ENCODE data around the gene FGF23.

DNA sequence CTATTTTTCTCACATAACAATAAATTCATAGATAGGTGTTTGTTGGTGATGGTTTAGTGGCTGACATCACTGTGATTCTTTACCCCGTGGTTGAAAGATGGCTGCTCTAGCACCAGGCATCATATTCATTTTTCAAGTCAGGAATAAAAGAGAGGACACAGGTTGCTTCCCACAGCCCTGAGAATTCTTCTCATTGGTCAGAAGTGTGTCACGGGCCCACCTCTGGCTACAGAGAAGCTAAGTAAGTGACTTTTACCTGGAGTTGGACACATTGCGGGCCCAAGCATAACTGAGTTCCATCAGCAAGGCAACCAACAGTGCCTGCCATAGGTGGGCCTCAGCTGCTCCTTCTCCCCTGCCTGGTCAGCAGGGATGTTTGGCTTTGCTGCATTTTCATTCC is 27.6 kb upstream of the FGF23 start:
- TF ChIP-seq POLR2A (IDR thresholded peaks at IDR 0.05) = no peak
- TF ChIP-seq, protein P1, sequence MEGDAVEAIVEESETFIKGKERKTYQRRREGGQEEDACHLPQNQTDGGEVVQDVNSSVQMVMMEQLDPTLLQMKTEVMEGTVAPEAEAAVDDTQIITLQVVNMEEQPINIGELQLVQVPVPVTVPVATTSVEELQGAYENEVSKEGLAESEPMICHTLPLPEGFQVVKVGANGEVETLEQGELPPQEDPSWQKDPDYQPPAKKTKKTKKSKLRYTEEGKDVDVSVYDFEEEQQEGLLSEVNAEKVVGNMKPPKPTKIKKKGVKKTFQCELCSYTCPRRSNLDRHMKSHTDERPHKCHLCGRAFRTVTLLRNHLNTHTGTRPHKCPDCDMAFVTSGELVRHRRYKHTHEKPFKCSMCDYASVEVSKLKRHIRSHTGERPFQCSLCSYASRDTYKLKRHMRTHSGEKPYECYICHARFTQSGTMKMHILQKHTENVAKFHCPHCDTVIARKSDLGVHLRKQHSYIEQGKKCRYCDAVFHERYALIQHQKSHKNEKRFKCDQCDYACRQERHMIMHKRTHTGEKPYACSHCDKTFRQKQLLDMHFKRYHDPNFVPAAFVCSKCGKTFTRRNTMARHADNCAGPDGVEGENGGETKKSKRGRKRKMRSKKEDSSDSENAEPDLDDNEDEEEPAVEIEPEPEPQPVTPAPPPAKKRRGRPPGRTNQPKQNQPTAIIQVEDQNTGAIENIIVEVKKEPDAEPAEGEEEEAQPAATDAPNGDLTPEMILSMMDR (IDR thresholded peaks at IDR 0.05) = no peak
